NCI-H226 (cell line): ENCODE results near the gene ABCC10.
"Not testable (repeated sequence)": the region's sequence is repeated elsewhere in the genome, so short reads cannot be mapped to it uniquely, and the experiment has no call there.

Experiments used
- DNase-seq: peaks from one replicate; pipeline ENCODE4 v3.0.0-alpha.2; 2015

Gene ABCC10

GRCh38 chr6:43445576-43445975 lies 18.2 kb downstream of the ABCC10 start:
- no peak for DNase-seq

GRCh38 chr6:43447604-43448003 lies 20.3 kb downstream of the ABCC10 start:
- no peak for DNase-seq

- no peak for DNase-seq
These were observed 21.6 kb downstream of the ABCC10 start for GRCh38 chr6:43448916-43449315.

GRCh38 chr6:43450699-43451131 lies 23.4 kb downstream of the ABCC10 start:
- DNase-seq = no peak

- DNase-seq = no peak
These were observed 24.0 kb downstream of the ABCC10 start for GRCh38 chr6:43451348-43451747.

GRCh38 chr6:43451939-43452338 lies 24.6 kb downstream of the ABCC10 start:
- no peak for DNase-seq

- DNase-seq = no peak
These were observed 25.6 kb downstream of the ABCC10 start for GRCh38 chr6:43452896-43453295.

GRCh38 chr6:43453831-43454230 lies 26.5 kb downstream of the ABCC10 start:
- no peak for DNase-seq

GRCh38 chr6:43454290-43454695 lies 27.0 kb downstream of the ABCC10 start:
- no peak for DNase-seq

GRCh38 chr6:43454696-43455530 lies 27.6 kb downstream of the ABCC10 start:
- DNase-seq = peak; percentile 88

- peak; percentile 29 for DNase-seq
These were observed 28.4 kb downstream of the ABCC10 start, which contains the start of gene DLK2 for GRCh38 chr6:43455531-43456428. Gene DLK2, minus strand, starts transcription at chr6:43455548. Its CDS starts 723 bp downstream, at chr6:43454825.

- DNase-seq = no peak
These were observed 30.3 kb downstream of the ABCC10 start for GRCh38 chr6:43457643-43458042.

- DNase-seq = not testable (repeated sequence)
These were observed 30.8 kb downstream of the ABCC10 start for GRCh38 chr6:43458154-43458553.

- DNase-seq = no peak
These were observed 32.2 kb downstream of the ABCC10 start for GRCh38 chr6:43459535-43459934.

GRCh38 chr6:43460032-43460431 lies 32.7 kb downstream of the ABCC10 start:
- no peak for DNase-seq

- DNase-seq = no peak
These were observed 34.6 kb downstream of the ABCC10 start for GRCh38 chr6:43461936-43462335.

GRCh38 chr6:43464337-43464736 lies 37.0 kb downstream of the ABCC10 start:
- no peak for DNase-seq

- DNase-seq = no peak
These were observed 38.6 kb downstream of the ABCC10 start for GRCh38 chr6:43465948-43466347.

- not testable (repeated sequence) for DNase-seq
These were observed 39.9 kb downstream of the ABCC10 start for GRCh38 chr6:43467265-43467664.

GRCh38 chr6:43467752-43468151 lies 40.4 kb downstream of the ABCC10 start:
- DNase-seq = no peak

- DNase-seq = no peak
These were observed 40.9 kb downstream of the ABCC10 start for GRCh38 chr6:43468240-43468639.

- DNase-seq = no peak
These were observed 41.7 kb downstream of the ABCC10 start for GRCh38 chr6:43468748-43469681.

- no peak for DNase-seq
These were observed 42.6 kb downstream of the ABCC10 start for GRCh38 chr6:43469947-43470346.
